ENCODE measurements around the gene MAD1L1. TPM values are rescaled to one million over a fixed set of nuclear protein-coding genes. Genes with fewer than 3 reads are reported as not detected.

The MAD1L1 gene
- total RNA-seq, 2 donors from 2014 or later: 59.1 to 61.4 TPM

DNA sequence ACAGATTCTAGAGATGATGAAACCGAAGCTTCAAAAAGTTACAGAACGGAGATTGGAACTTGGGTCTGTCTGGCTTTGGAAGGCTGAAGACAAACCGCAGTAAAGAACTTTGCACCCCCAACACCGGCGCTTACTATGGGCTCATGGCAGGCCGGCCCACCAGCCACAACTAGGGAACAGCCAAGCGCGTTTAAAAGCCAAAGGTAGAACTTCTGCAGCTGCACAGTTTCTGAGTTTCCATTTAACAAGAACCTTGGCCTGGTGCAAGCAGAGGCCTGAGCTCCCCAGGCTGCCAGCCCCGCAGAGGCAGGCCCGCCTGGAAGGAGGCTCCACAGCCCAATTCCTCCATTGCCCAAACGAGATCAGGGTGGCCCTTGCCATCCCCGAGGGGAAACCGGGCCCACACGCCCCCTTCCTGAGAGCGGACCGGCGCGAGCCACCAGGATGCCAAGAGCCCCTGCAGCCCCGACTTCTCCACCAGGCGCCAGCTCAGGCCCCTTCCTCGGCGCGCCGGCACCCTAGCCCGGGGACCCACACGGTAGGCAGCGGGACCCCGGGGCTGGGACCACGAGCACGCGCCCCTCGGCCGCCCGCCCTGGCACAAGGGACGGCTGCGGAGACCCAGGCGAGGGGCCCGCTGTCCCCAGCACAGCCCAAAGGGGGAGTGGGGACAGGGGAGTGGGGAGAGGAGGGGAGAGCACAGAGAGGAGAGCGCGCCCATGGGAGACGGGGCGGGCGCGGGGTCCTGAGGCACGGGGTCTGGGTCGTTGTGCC, 566 bp downstream of the MAD1L1 start:
- WGBS, 2 experiments (ENCODE audit: insufficient coverage in 1 of 2, insufficient read length in 1 of 2): 4 to 12% methylated on average over 10 to 46 of the region's 46 CpGs
- Mint-ChIP-seq H3K36me3 (ENCODE audit: low read depth) (peaks cover 52% of the 10 kb centered on the region), H3K4me3 (peak overlapping the region; percentile 82), H3K27me3 (ENCODE audit: insufficient read depth) (no peaks in the 10 kb centered on the region), H3K4me1 (peaks cover 9% of the 10 kb centered on the region), H3K27ac (peak overlapping the region; percentile 85), H3K9me3 (no peaks in the 10 kb centered on the region)
- Histone ChIP-seq H3K9me3 (ENCODE audit: control insufficient read depth, low read length) (no peaks in the 10 kb centered on the region), H3K4me3 (ENCODE audit: low read length) (peak overlapping the region; percentile 82), H3K36me3 (ENCODE audit: control insufficient read depth, insufficient read depth, low read length) (peaks cover 63% of the 10 kb centered on the region), H3K9ac (ENCODE audit: extremely low read depth, low read length, poor library complexity, severe bottlenecking) (peak overlapping the region; percentile 86), H3K27me3 (ENCODE audit: control insufficient read depth, insufficient read depth, low read length, poor library complexity, severe bottlenecking) (no peaks in the 10 kb centered on the region), H3K27ac (ENCODE audit: low read depth, low read length) (peak overlapping the region; percentile 26), H3K4me1 (ENCODE audit: control insufficient read depth, insufficient read depth, low read length) (no peaks in the 10 kb centered on the region)
- TF ChIP-seq, protein P1, sequence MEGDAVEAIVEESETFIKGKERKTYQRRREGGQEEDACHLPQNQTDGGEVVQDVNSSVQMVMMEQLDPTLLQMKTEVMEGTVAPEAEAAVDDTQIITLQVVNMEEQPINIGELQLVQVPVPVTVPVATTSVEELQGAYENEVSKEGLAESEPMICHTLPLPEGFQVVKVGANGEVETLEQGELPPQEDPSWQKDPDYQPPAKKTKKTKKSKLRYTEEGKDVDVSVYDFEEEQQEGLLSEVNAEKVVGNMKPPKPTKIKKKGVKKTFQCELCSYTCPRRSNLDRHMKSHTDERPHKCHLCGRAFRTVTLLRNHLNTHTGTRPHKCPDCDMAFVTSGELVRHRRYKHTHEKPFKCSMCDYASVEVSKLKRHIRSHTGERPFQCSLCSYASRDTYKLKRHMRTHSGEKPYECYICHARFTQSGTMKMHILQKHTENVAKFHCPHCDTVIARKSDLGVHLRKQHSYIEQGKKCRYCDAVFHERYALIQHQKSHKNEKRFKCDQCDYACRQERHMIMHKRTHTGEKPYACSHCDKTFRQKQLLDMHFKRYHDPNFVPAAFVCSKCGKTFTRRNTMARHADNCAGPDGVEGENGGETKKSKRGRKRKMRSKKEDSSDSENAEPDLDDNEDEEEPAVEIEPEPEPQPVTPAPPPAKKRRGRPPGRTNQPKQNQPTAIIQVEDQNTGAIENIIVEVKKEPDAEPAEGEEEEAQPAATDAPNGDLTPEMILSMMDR (conservative IDR thresholded peaks at IDR 0.05): peak; percentile 47
- DNase-seq: peak; percentile 76

DNA sequence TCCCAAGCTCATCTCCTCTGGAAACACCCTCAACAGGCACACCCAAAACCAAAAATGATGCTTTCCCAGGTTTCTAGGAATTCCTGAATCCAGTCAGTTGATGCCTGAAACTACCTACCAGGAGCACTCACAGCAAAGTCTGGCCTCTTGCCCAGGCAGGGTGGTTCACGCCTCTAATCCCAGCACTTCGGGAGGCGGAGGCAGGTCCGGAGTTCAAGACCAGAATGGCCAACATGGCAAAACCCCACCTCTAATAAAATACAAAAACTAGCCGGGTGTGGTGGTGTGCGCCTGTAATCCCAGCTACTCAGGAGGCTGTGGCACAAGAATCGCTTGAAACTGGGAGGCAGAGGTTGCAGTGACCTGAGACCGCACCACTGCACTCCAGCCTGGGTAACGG, 1.9 kb downstream of the MAD1L1 start:
- TF ChIP-seq, protein P1 (conservative IDR thresholded peaks at IDR 0.05): no peak
- Histone ChIP-seq H3K9me3 (ENCODE audit: control insufficient read depth, low read length) (no peaks in the 10 kb centered on the region), H3K4me1 (ENCODE audit: control insufficient read depth, insufficient read depth, low read length) (no peaks in the 10 kb centered on the region), H3K27ac (ENCODE audit: low read depth, low read length) (no peak overlapping the region), H3K27me3 (ENCODE audit: control insufficient read depth, insufficient read depth, low read length, poor library complexity, severe bottlenecking) (no peaks in the 10 kb centered on the region), H3K9ac (ENCODE audit: extremely low read depth, low read length, poor library complexity, severe bottlenecking) (no peak overlapping the region), H3K36me3 (ENCODE audit: control insufficient read depth, insufficient read depth, low read length) (peaks cover 63% of the 10 kb centered on the region), H3K4me3 (ENCODE audit: low read length) (no peak overlapping the region)
- H3K4me3 Mint-ChIP-seq: no peak overlapping the region
- H3K9me3 Mint-ChIP-seq: no peaks in the 10 kb centered on the region
- peaks cover 9% of the 10 kb centered on the region for H3K4me1 Mint-ChIP-seq
- peaks cover 55% of the 10 kb centered on the region for H3K36me3 Mint-ChIP-seq (ENCODE audit: low read depth)
- WGBS, 2 experiments (ENCODE audit: insufficient coverage in 1 of 2, insufficient read length in 1 of 2): 88 to 98% methylated on average over 6 to 9 of the region's 9 CpGs
- H3K27me3 Mint-ChIP-seq (ENCODE audit: insufficient read depth): no peaks in the 10 kb centered on the region
- H3K27ac Mint-ChIP-seq: peak overlapping the region; percentile 7
- DNase-seq: no peak

DNA sequence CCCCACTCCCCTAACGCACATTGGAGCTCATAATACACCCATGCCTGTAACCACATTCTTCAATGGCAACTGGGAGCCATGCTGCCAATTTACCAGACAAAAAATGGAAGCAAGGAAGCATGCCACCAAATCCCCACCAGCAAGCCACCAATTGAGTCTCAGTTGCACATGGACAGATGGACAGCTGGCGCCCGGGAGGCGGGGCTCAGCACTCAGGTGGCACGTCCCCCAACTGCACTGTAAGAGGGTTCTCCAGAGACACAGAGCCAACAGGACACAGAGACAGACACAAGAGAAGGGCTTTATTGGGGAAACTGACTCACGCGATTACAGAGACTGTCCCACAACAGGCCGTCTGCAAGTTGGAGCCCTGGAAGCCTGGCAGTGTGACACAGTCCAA, 2.5 kb downstream of the MAD1L1 start:
- H3K27ac ChIP-seq (ENCODE audit: low read depth, low read length): no peak overlapping the region
- no peaks in the 10 kb centered on the region for H3K9me3 ChIP-seq (ENCODE audit: control insufficient read depth, low read length)
- no peak overlapping the region for H3K4me3 Mint-ChIP-seq
- peak overlapping the region; percentile 72 for H3K27ac Mint-ChIP-seq
- no peak overlapping the region for H3K9ac ChIP-seq (ENCODE audit: extremely low read depth, low read length, poor library complexity, severe bottlenecking)
- H3K36me3 ChIP-seq (ENCODE audit: control insufficient read depth, insufficient read depth, low read length): peaks cover 63% of the 10 kb centered on the region
- TF ChIP-seq, protein P1 (conservative IDR thresholded peaks at IDR 0.05): no peak
- no peaks in the 10 kb centered on the region for H3K9me3 Mint-ChIP-seq
- no peak overlapping the region for H3K4me3 ChIP-seq (ENCODE audit: low read length)
- no peaks in the 10 kb centered on the region for H3K4me1 ChIP-seq (ENCODE audit: control insufficient read depth, insufficient read depth, low read length)
- WGBS, 2 experiments (ENCODE audit: insufficient coverage in 1 of 2, insufficient read length in 1 of 2): 95 to 100% methylated on average over 7 to 8 of the region's 8 CpGs
- no peak for DNase-seq
- no peaks in the 10 kb centered on the region for H3K27me3 ChIP-seq (ENCODE audit: control insufficient read depth, insufficient read depth, low read length, poor library complexity, severe bottlenecking)
- no peaks in the 10 kb centered on the region for H3K27me3 Mint-ChIP-seq (ENCODE audit: insufficient read depth)
- H3K36me3 Mint-ChIP-seq (ENCODE audit: low read depth): peaks cover 56% of the 10 kb centered on the region
- H3K4me1 Mint-ChIP-seq: peaks cover 9% of the 10 kb centered on the region

Data from endodermal cell (in vitro differentiated cells).